SJSA1 (cell line): ENCODE results near the gene ZNF862. TPM values are rescaled to one million over a fixed set of nuclear protein-coding genes. Genes with fewer than 3 reads are reported as not detected.

Experiments used
- DNase-seq, 2 experiments: peaks; one replicate each; pipeline ENCODE4 v3.0.0-alpha.2; 2015 to 2020; ENCODE audit warnings: low spot score in 2 of 2, low read depth in 1 of 2
- H3K27ac ChIP-seq: fragments of 250-450 bp; sonication (Bioruptor Pico); 2 replicates; pipeline ENCODE4 v1.5.1; 2020; ENCODE audit warnings: mild to moderate bottlenecking, moderate library complexity
- H3K27me3 ChIP-seq: fragments of 250-450 bp; sonication (Bioruptor Pico); replicated peaks from 2 replicates; pipeline ENCODE4 v1.5.1; 2020; ENCODE audit warnings: mild to moderate bottlenecking, moderate library complexity
- H3K36me3 ChIP-seq: fragments of 250-450 bp; sonication (Bioruptor Pico); 2 replicates; pipeline ENCODE4 v1.5.1; 2020; ENCODE audit warnings: mild to moderate bottlenecking
- H3K4me1 ChIP-seq: fragments of 250-450 bp; sonication (Bioruptor Pico); replicated peaks from 2 replicates; pipeline ENCODE4 v1.6.1; 2021; ENCODE audit warnings: mild to moderate bottlenecking
- H3K4me3 ChIP-seq: fragments of 250-450 bp; sonication (Bioruptor Pico); 2 replicates; pipeline ENCODE4 v1.5.1; 2020; ENCODE audit warnings: mild to moderate bottlenecking
- H3K9me3 ChIP-seq: fragments of 250-450 bp; sonication (Bioruptor Pico); replicated peaks from 2 replicates; pipeline ENCODE4 v1.5.1; 2020; ENCODE audit warnings: mild to moderate bottlenecking
- total RNA-seq: library from RNA; depleted of rRNA; stranded (reverse); fragments of >200 nt; shearing (Covaris generic); gene quantifications from 2 replicates; pipeline ENCODE4 v1.2.3, GENCODE V29; 2014

ZNF862 gene
- total RNA-seq, 1 experiment from 2014 or later: 6.1 TPM

GRCh38 chr7:149873074-149873969, 35.1 kb downstream of the ZNF862 start, which contains the start of gene ATP6V0E2:
Gene ATP6V0E2 (plus strand): TSS chr7:149873969. CDS start chr7:149874066, 97 bp downstream.
- H3K9me3 ChIP-seq: no peaks in the 10 kb centered on the region
- peaks cover 17% of the 10 kb centered on the region for H3K4me1 ChIP-seq
- no peaks in the 10 kb centered on the region for H3K27me3 ChIP-seq
- DNase-seq: peak; percentile 68 to 92
- H3K4me3 ChIP-seq: peak within 1 kb of the TSS; percentile 56
- no peaks in the 10 kb centered on the region for H3K36me3 ChIP-seq
- H3K27ac ChIP-seq: no peak within 1 kb of the TSS

- Histone ChIP-seq H3K4me3 (peak overlapping the region; percentile 56), H3K27me3 (no peaks in the 10 kb centered on the region), H3K9me3 (no peaks in the 10 kb centered on the region), H3K27ac (no peak overlapping the region), H3K36me3 (no peaks in the 10 kb centered on the region), H3K4me1 (peaks cover 17% of the 10 kb centered on the region)
- DNase-seq: no peak
Observed at GRCh38 chr7:149873970-149874643, 35.9 kb downstream of the ZNF862 start.

GRCh38 chr7:149874644-149875028, 36.5 kb downstream of the ZNF862 start:
- H3K4me1 ChIP-seq: peaks cover 17% of the 10 kb centered on the region
- H3K27ac ChIP-seq: no peak overlapping the region
- H3K4me3 ChIP-seq: no peak overlapping the region
- no peaks in the 10 kb centered on the region for H3K36me3 ChIP-seq
- H3K27me3 ChIP-seq: no peaks in the 10 kb centered on the region
- no peaks in the 10 kb centered on the region for H3K9me3 ChIP-seq
- no peak for DNase-seq

GRCh38 chr7:149875396-149875795, 37.2 kb downstream of the ZNF862 start:
- H3K27ac ChIP-seq: no peak overlapping the region
- H3K36me3 ChIP-seq: no peaks in the 10 kb centered on the region
- no peak for DNase-seq
- H3K4me1 ChIP-seq: peaks cover 17% of the 10 kb centered on the region
- no peak overlapping the region for H3K4me3 ChIP-seq
- no peaks in the 10 kb centered on the region for H3K9me3 ChIP-seq
- H3K27me3 ChIP-seq: no peaks in the 10 kb centered on the region

GRCh38 chr7:149877890-149878522, 39.8 kb downstream of the ZNF862 start:
- Histone ChIP-seq H3K4me1 (peaks cover 11% of the 10 kb centered on the region), H3K9me3 (no peaks in the 10 kb centered on the region), H3K27ac (no peak overlapping the region), H3K4me3 (no peak overlapping the region), H3K36me3 (no peaks in the 10 kb centered on the region), H3K27me3 (no peaks in the 10 kb centered on the region)
- no peak for DNase-seq

- Histone ChIP-seq H3K4me1 (peaks cover 5% of the 10 kb centered on the region), H3K36me3 (no peaks in the 10 kb centered on the region), H3K27ac (no peak overlapping the region), H3K4me3 (no peak overlapping the region), H3K9me3 (no peaks in the 10 kb centered on the region), H3K27me3 (no peaks in the 10 kb centered on the region)
- no peak for DNase-seq
Observed at GRCh38 chr7:149878523-149878921, 40.3 kb downstream of the ZNF862 start.

GRCh38 chr7:149879271-149879743, 41.1 kb downstream of the ZNF862 start:
- Histone ChIP-seq H3K4me1 (no peaks in the 10 kb centered on the region), H3K36me3 (no peaks in the 10 kb centered on the region), H3K27me3 (no peaks in the 10 kb centered on the region), H3K4me3 (no peak overlapping the region), H3K9me3 (no peaks in the 10 kb centered on the region), H3K27ac (no peak overlapping the region)
- no peak for DNase-seq

GRCh38 chr7:149879766-149880637, 41.8 kb downstream of the ZNF862 start:
- Histone ChIP-seq H3K9me3 (no peaks in the 10 kb centered on the region), H3K4me3 (no peak overlapping the region), H3K27me3 (no peaks in the 10 kb centered on the region), H3K4me1 (no peaks in the 10 kb centered on the region), H3K27ac (no peak overlapping the region), H3K36me3 (no peaks in the 10 kb centered on the region)
- DNase-seq: no peak

- Histone ChIP-seq H3K36me3 (no peaks in the 10 kb centered on the region), H3K4me3 (no peak overlapping the region), H3K4me1 (no peaks in the 10 kb centered on the region), H3K27me3 (no peaks in the 10 kb centered on the region), H3K9me3 (no peaks in the 10 kb centered on the region), H3K27ac (no peak overlapping the region)
- DNase-seq: no peak
Observed at GRCh38 chr7:149880638-149881311, 42.6 kb downstream of the ZNF862 start.

GRCh38 chr7:149881328-149882247, 43.4 kb downstream of the ZNF862 start:
- no peak for DNase-seq
- H3K27ac ChIP-seq: no peak overlapping the region
- no peaks in the 10 kb centered on the region for H3K27me3 ChIP-seq
- H3K4me1 ChIP-seq: no peaks in the 10 kb centered on the region
- H3K9me3 ChIP-seq: no peaks in the 10 kb centered on the region
- H3K36me3 ChIP-seq: no peaks in the 10 kb centered on the region
- no peak overlapping the region for H3K4me3 ChIP-seq

GRCh38 chr7:149882248-149883047, 44.3 kb downstream of the ZNF862 start:
- no peak overlapping the region for H3K27ac ChIP-seq
- no peak for DNase-seq
- no peak overlapping the region for H3K4me3 ChIP-seq
- H3K4me1 ChIP-seq: no peaks in the 10 kb centered on the region
- H3K36me3 ChIP-seq: no peaks in the 10 kb centered on the region
- H3K9me3 ChIP-seq: no peaks in the 10 kb centered on the region
- H3K27me3 ChIP-seq: no peaks in the 10 kb centered on the region
